Gastrocnemius medialis (tissue), 4 donors: Measurements from ENCODE around the gene ATP23.

ENCODE experiments used
- POLR2A ChIP-seq, 2 donors: fragments of 450-650 bp; IDR thresholded peaks; one replicate each; pipeline ENCODE4 v1.6.1; 2017; ENCODE audit warnings: antibody characterized with exemption in 2 of 2, mild to moderate bottlenecking in 2 of 2, moderate library complexity in 2 of 2
- TF ChIP-seq, protein P1 (sequence below), 5 experiments: fragments of 450-650 bp in 3 of 5; fragments of 200-600 bp in 2 of 5; sonication (generic) in 2 of 5; IDR thresholded peaks in 4 of 5; conservative IDR thresholded peaks in 1 of 5; 1 replicate in 4 of 5; 2 replicates in 1 of 5; pipeline ENCODE4 v1.5.1; 2016 to 2019; ENCODE audit warnings: antibody characterized with exemption in 5 of 5, mild to moderate bottlenecking in 3 of 5, moderate library complexity in 3 of 5

DNA sequence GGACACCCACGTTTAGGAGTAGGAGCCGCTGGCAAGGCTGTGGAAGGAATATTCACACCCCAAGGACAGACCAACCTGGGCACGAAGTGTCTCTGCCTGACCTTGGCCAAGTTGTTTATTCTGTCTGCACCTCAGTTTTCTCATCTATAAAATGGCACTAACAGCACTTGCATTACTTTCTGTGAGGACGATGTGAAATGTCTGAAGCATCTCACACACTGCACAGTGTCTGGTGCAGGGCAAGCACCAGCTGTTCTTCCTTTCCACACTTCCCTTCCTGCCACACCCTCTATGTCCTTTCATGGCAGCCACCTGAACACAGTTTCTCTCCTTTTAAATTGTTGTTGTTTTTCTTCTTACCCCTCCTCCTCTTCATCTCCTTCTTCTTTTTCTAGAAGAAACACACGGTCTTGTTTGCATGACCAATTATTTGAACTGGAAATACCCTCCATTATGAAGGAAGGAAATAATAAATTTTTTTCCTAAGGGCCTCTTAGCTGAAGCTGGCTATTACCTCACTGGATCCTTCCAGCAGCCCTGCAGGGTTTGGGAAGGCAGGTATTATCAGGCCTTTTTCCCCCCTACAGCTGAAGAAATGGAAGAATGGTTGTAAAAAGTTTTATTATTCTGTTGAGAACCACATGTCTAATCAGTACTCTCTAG is 42.9 kb upstream of the ATP23 start:
- TF ChIP-seq, protein P1, sequence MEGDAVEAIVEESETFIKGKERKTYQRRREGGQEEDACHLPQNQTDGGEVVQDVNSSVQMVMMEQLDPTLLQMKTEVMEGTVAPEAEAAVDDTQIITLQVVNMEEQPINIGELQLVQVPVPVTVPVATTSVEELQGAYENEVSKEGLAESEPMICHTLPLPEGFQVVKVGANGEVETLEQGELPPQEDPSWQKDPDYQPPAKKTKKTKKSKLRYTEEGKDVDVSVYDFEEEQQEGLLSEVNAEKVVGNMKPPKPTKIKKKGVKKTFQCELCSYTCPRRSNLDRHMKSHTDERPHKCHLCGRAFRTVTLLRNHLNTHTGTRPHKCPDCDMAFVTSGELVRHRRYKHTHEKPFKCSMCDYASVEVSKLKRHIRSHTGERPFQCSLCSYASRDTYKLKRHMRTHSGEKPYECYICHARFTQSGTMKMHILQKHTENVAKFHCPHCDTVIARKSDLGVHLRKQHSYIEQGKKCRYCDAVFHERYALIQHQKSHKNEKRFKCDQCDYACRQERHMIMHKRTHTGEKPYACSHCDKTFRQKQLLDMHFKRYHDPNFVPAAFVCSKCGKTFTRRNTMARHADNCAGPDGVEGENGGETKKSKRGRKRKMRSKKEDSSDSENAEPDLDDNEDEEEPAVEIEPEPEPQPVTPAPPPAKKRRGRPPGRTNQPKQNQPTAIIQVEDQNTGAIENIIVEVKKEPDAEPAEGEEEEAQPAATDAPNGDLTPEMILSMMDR (IDR thresholded peaks at IDR 0.05 in 4 of 5, conservative IDR thresholded peaks at IDR 0.05 in 1 of 5): no peak
- TF ChIP-seq POLR2A (IDR thresholded peaks at IDR 0.05): no peak
